ENCODE measurements around the gene IAPP.
"Not testable (repeated sequence)": the region's sequence is repeated elsewhere in the genome, so short reads cannot be mapped to it uniquely, and the experiment has no call there.

The IAPP gene

GRCh38 chr12:21392384-21392783 lies 19.7 kb downstream of the IAPP start:
- Histone ChIP-seq H3K9ac (ENCODE audit: low read length) (no peak overlapping the region), H3K27me3 (ENCODE audit: control insufficient read depth, insufficient read depth, low read length) (no peaks in the 10 kb centered on the region), H3K36me3 (ENCODE audit: control insufficient read depth, insufficient read depth, low read length) (no peaks in the 10 kb centered on the region), H3K4me1 (ENCODE audit: control insufficient read depth, insufficient read depth, low read length) (no peaks in the 10 kb centered on the region), H3K4me3 (ENCODE audit: low read length) (no peak overlapping the region), H3K27ac (ENCODE audit: low read depth, low read length) (no peak overlapping the region)

GRCh38 chr12:21394828-21395626 lies 22.3 kb downstream of the IAPP start:
- H3K36me3 ChIP-seq (ENCODE audit: control insufficient read depth, insufficient read depth, low read length); H3K4me1 ChIP-seq (ENCODE audit: control insufficient read depth, insufficient read depth, low read length); H3K4me3 ChIP-seq (ENCODE audit: low read length); H3K27ac ChIP-seq (ENCODE audit: low read depth, low read length); H3K9ac ChIP-seq (ENCODE audit: low read length); H3K27me3 ChIP-seq (ENCODE audit: control insufficient read depth, insufficient read depth, low read length): not testable (repeated sequence)

- Histone ChIP-seq H3K4me3 (ENCODE audit: low read length) (no peak overlapping the region), H3K27me3 (ENCODE audit: control insufficient read depth, insufficient read depth, low read length) (no peaks in the 10 kb centered on the region), H3K9ac (ENCODE audit: low read length) (no peak overlapping the region), H3K4me1 (ENCODE audit: control insufficient read depth, insufficient read depth, low read length) (no peaks in the 10 kb centered on the region), H3K36me3 (ENCODE audit: control insufficient read depth, insufficient read depth, low read length) (no peaks in the 10 kb centered on the region), H3K27ac (ENCODE audit: low read depth, low read length) (no peak overlapping the region)
These were observed 40.9 kb downstream of the IAPP start for GRCh38 chr12:21413369-21414277.

GRCh38 chr12:21416511-21417121 lies 43.9 kb downstream of the IAPP start:
- no peak overlapping the region for H3K9ac ChIP-seq (ENCODE audit: low read length)
- H3K4me1 ChIP-seq (ENCODE audit: control insufficient read depth, insufficient read depth, low read length), result no peaks in the 10 kb centered on the region
- H3K4me3 ChIP-seq (ENCODE audit: low read length), result no peak overlapping the region
- no peak overlapping the region for H3K27ac ChIP-seq (ENCODE audit: low read depth, low read length)
- H3K36me3 ChIP-seq (ENCODE audit: control insufficient read depth, insufficient read depth, low read length), result no peaks in the 10 kb centered on the region
- H3K27me3 ChIP-seq (ENCODE audit: control insufficient read depth, insufficient read depth, low read length), result no peaks in the 10 kb centered on the region

- H3K27ac ChIP-seq (ENCODE audit: low read depth, low read length); H3K4me3 ChIP-seq (ENCODE audit: low read length); H3K27me3 ChIP-seq (ENCODE audit: control insufficient read depth, insufficient read depth, low read length); H3K9ac ChIP-seq (ENCODE audit: low read length); H3K36me3 ChIP-seq (ENCODE audit: control insufficient read depth, insufficient read depth, low read length); H3K4me1 ChIP-seq (ENCODE audit: control insufficient read depth, insufficient read depth, low read length): not testable (repeated sequence)
These were observed 45.7 kb downstream of the IAPP start for GRCh38 chr12:21418398-21418797.

GRCh38 chr12:21419009-21419699 lies 46.5 kb downstream of the IAPP start:
- not testable (repeated sequence) for H3K27me3 ChIP-seq (ENCODE audit: control insufficient read depth, insufficient read depth, low read length); H3K36me3 ChIP-seq (ENCODE audit: control insufficient read depth, insufficient read depth, low read length); H3K27ac ChIP-seq (ENCODE audit: low read depth, low read length)

GRCh38 chr12:21428241-21428640 lies 55.5 kb downstream of the IAPP start:
- H3K36me3 ChIP-seq (ENCODE audit: control insufficient read depth, insufficient read depth, low read length), result no peaks in the 10 kb centered on the region
- no peak overlapping the region for H3K4me3 ChIP-seq (ENCODE audit: low read length)
- H3K4me1 ChIP-seq (ENCODE audit: control insufficient read depth, insufficient read depth, low read length), result no peaks in the 10 kb centered on the region
- no peaks in the 10 kb centered on the region for H3K27me3 ChIP-seq (ENCODE audit: control insufficient read depth, insufficient read depth, low read length)
- H3K27ac ChIP-seq (ENCODE audit: low read depth, low read length), result no peak overlapping the region
- no peak overlapping the region for H3K9ac ChIP-seq (ENCODE audit: low read length)

More at GRCh38 chr12:21419009-21419699, 46.5 kb downstream of the IAPP start:
- H3K9ac ChIP-seq (ENCODE audit: low read length); H3K4me1 ChIP-seq (ENCODE audit: control insufficient read depth, insufficient read depth, low read length); H3K4me3 ChIP-seq (ENCODE audit: low read length): not testable (repeated sequence)

All from rectal smooth muscle tissue (tissue), 1 donor.